HL-60 (cell line): ENCODE results near the gene ZDHHC7.

Experiments used
- POLR2AphosphoS5 ChIP-seq: IDR thresholded peaks from 2 replicates; pipeline ENCODE4 v1.6.1; 2012; ENCODE audit warnings: low read depth
- SPI1 ChIP-seq: IDR thresholded peaks from 2 replicates; pipeline ENCODE4 v1.6.1; 2012; ENCODE audit warnings: low read depth, mild to moderate bottlenecking, borderline replicate concordance
- TF ChIP-seq, protein P1 (sequence below): IDR thresholded peaks from one replicate; pipeline ENCODE4 v1.5.1; 2011; ENCODE audit warnings: low read length, control low read depth, inconsistent platforms; ENCODE audit not compliant: insufficient read depth
- TF ChIP-seq, protein P2 (sequence below): IDR thresholded peaks from 2 replicates; pipeline ENCODE4 v1.6.1; 2012; ENCODE audit warnings: low read depth; ENCODE audit not compliant: insufficient replicate concordance

DNA sequence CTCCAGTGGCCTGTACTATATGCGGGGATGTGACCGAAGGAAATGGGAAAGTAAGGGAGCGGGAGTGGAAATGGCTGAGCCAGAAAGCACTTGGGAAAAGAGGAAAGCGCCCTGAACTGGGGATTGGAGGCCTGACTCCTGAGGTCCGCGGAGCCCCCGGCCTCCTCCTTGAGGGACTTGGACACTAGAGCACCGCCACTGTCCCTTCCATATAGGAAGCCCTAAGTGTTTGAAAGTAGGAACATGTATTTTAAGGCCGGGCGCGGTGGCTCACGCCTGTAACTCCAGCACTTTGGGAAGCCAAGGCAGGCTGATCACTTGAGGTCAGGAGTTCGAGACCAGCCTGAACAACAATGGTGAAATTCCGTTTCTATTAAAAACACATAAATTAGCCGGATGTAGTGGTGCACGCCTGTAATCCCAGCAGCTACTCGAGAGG lies 530 bp upstream of the ZDHHC7 start:
- TF ChIP-seq, protein P1, sequence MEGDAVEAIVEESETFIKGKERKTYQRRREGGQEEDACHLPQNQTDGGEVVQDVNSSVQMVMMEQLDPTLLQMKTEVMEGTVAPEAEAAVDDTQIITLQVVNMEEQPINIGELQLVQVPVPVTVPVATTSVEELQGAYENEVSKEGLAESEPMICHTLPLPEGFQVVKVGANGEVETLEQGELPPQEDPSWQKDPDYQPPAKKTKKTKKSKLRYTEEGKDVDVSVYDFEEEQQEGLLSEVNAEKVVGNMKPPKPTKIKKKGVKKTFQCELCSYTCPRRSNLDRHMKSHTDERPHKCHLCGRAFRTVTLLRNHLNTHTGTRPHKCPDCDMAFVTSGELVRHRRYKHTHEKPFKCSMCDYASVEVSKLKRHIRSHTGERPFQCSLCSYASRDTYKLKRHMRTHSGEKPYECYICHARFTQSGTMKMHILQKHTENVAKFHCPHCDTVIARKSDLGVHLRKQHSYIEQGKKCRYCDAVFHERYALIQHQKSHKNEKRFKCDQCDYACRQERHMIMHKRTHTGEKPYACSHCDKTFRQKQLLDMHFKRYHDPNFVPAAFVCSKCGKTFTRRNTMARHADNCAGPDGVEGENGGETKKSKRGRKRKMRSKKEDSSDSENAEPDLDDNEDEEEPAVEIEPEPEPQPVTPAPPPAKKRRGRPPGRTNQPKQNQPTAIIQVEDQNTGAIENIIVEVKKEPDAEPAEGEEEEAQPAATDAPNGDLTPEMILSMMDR, result no peak
- TF ChIP-seq POLR2AphosphoS5 (no peak), SPI1 (no peak)
- TF ChIP-seq, protein P2, sequence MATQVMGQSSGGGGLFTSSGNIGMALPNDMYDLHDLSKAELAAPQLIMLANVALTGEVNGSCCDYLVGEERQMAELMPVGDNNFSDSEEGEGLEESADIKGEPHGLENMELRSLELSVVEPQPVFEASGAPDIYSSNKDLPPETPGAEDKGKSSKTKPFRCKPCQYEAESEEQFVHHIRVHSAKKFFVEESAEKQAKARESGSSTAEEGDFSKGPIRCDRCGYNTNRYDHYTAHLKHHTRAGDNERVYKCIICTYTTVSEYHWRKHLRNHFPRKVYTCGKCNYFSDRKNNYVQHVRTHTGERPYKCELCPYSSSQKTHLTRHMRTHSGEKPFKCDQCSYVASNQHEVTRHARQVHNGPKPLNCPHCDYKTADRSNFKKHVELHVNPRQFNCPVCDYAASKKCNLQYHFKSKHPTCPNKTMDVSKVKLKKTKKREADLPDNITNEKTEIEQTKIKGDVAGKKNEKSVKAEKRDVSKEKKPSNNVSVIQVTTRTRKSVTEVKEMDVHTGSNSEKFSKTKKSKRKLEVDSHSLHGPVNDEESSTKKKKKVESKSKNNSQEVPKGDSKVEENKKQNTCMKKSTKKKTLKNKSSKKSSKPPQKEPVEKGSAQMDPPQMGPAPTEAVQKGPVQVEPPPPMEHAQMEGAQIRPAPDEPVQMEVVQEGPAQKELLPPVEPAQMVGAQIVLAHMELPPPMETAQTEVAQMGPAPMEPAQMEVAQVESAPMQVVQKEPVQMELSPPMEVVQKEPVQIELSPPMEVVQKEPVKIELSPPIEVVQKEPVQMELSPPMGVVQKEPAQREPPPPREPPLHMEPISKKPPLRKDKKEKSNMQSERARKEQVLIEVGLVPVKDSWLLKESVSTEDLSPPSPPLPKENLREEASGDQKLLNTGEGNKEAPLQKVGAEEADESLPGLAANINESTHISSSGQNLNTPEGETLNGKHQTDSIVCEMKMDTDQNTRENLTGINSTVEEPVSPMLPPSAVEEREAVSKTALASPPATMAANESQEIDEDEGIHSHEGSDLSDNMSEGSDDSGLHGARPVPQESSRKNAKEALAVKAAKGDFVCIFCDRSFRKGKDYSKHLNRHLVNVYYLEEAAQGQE, result no peak
